ENCODE results near the gene TAS2R46. TPM values are rescaled to one million over a fixed set of nuclear protein-coding genes. Genes with fewer than 3 reads are reported as not detected.

TAS2R46 gene
- total and polyA plus RNA-seq, 7 donors = 0.04 to 0.51 (median 0.23) TPM; not detected in 3

- intact Hi-C loops (cut with DNase I) = no loop called here
- Histone ChIP-seq H3K4me1 (no peaks in the 10 kb centered on the region), H3K4me3 (no peak overlapping the region), H3K9me3 (no peaks in the 10 kb centered on the region), H3K27me3 (ENCODE audit: insufficient read depth in 3 of 3, low read length in 2 of 3) (no peaks in the 10 kb centered on the region), H3K27ac (no peak overlapping the region), H3K36me3 (ENCODE audit: insufficient read depth in 1 of 2, low read depth in 1 of 2) (peaks cover 0 to 3% of the 10 kb centered on the region in 2 donors)
- 84 to 87% (median 87%) methylated on average over 2 of the region's 2 CpGs for WGBS, 3 donors
- no peak for DNase-seq
- no peak for ATAC-seq
- TF ChIP-seq CTCF (IDR thresholded peaks at IDR 0.05) = no peak
Measured at GRCh38 chr12:11023387-11023786, 38.7 kb downstream of the TAS2R46 start.

GRCh38 chr12:11022520-11022919 is 39.6 kb downstream of the TAS2R46 start, which contains the start of gene TAS2R19:
TSS of gene TAS2R19 (minus strand) at chr12:11022620. CDS start at chr12:11022571, 49 bp downstream.
- intact Hi-C loops (cut with DNase I) = no loop called here
- H3K27me3 ChIP-seq (ENCODE audit: insufficient read depth in 3 of 3, low read length in 2 of 3) = no peaks in the 10 kb centered on the region

GRCh38 chr12:11016937-11017336 is 45.2 kb downstream of the TAS2R46 start:
- 89 to 100% (median 100%) methylated on average over 1 of the region's 1 CpG for WGBS, 3 donors
- no peak overlapping the region for H3K27ac ChIP-seq
- H3K36me3 ChIP-seq (ENCODE audit: insufficient read depth in 1 of 2, low read depth in 1 of 2) = peaks cover 0 to 3% of the 10 kb centered on the region in 2 donors
- H3K4me1 ChIP-seq = no peaks in the 10 kb centered on the region
- no peaks in the 10 kb centered on the region for H3K27me3 ChIP-seq (ENCODE audit: insufficient read depth in 3 of 3, low read length in 2 of 3)
- no peaks in the 10 kb centered on the region for H3K9me3 ChIP-seq
- DNase-seq (no peak), ATAC-seq (no peak)
- intact Hi-C loops (cut with DNase I) = no loop called here
- H3K4me3 ChIP-seq = no peak overlapping the region
- TF ChIP-seq CTCF (IDR thresholded peaks at IDR 0.05) = no peak

More at GRCh38 chr12:11022520-11022919, 39.6 kb downstream of the TAS2R46 start, which contains the start of gene TAS2R19:
- no peak for DNase-seq
- H3K9me3 ChIP-seq = no peaks in the 10 kb centered on the region
- no peak for TF ChIP-seq CTCF (IDR thresholded peaks at IDR 0.05)
- ATAC-seq = no peak
- H3K4me1 ChIP-seq = no peaks in the 10 kb centered on the region
- no peak within 1 kb of the TSS for H3K27ac ChIP-seq
- no peak within 1 kb of the TSS for H3K4me3 ChIP-seq
- H3K36me3 ChIP-seq (ENCODE audit: insufficient read depth in 1 of 2, low read depth in 1 of 2) = peaks cover 0 to 3% of the 10 kb centered on the region in 2 donors
- WGBS, 3 donors = 73 to 91% (median 83%) methylated on average over 1 of the region's 1 CpG

- H3K9me3 ChIP-seq = no peaks in the 10 kb centered on the region
- intact Hi-C loops (cut with DNase I) = no loop called here
- DNase-seq (no peak), ATAC-seq (no peak)
- H3K36me3 ChIP-seq (ENCODE audit: insufficient read depth in 1 of 2, low read depth in 1 of 2) = no peaks in the 10 kb centered on the region
- H3K4me3 ChIP-seq = no peak overlapping the region
- 89 to 94% (median 92%) methylated on average over 4 of the region's 4 CpGs for WGBS, 3 donors
- H3K4me1 ChIP-seq = no peaks in the 10 kb centered on the region
- H3K27me3 ChIP-seq (ENCODE audit: insufficient read depth in 3 of 3, low read length in 2 of 3) = no peaks in the 10 kb centered on the region
- no peak for TF ChIP-seq CTCF (IDR thresholded peaks at IDR 0.05)
- no peak overlapping the region for H3K27ac ChIP-seq
Measured at GRCh38 chr12:11015775-11016430, 46.2 kb downstream of the TAS2R46 start.

GRCh38 chr12:11014234-11014633 is 47.9 kb downstream of the TAS2R46 start:
- no peaks in the 10 kb centered on the region for H3K36me3 ChIP-seq (ENCODE audit: insufficient read depth in 1 of 2, low read depth in 1 of 2)
- H3K4me3 ChIP-seq = no peak overlapping the region
- no peak overlapping the region for H3K27ac ChIP-seq
- no peaks in the 10 kb centered on the region for H3K9me3 ChIP-seq
- no peak for DNase-seq
- intact Hi-C loops (cut with DNase I) = no loop called here
- no peaks in the 10 kb centered on the region for H3K27me3 ChIP-seq (ENCODE audit: insufficient read depth in 3 of 3, low read length in 2 of 3)
- H3K4me1 ChIP-seq = no peaks in the 10 kb centered on the region
- no peak for ATAC-seq
- TF ChIP-seq CTCF (IDR thresholded peaks at IDR 0.05) = no peak
